Peyer's patch (tissue), 4 donors: ENCODE results near the gene CDC42BPA.

Experiments
- POLR2A ChIP-seq, 2 donors: fragments of 450-650 bp; IDR thresholded peaks; one replicate each; pipeline ENCODE4 v1.5.1; 2017; ENCODE audit warnings: antibody characterized with exemption in 2 of 2, mild to moderate bottlenecking in 2 of 2, moderate library complexity in 2 of 2
- TF ChIP-seq, protein P1 (sequence below), 6 experiments: fragments of 450-650 bp in 4 of 6; fragments of 200-600 bp in 2 of 6; sonication (generic) in 1 of 6; IDR thresholded peaks; one replicate each; pipeline ENCODE4 v1.5.1; 2017 to 2019; ENCODE audit warnings: antibody characterized with exemption in 6 of 6, mild to moderate bottlenecking in 3 of 6, moderate library complexity in 1 of 6

DNA sequence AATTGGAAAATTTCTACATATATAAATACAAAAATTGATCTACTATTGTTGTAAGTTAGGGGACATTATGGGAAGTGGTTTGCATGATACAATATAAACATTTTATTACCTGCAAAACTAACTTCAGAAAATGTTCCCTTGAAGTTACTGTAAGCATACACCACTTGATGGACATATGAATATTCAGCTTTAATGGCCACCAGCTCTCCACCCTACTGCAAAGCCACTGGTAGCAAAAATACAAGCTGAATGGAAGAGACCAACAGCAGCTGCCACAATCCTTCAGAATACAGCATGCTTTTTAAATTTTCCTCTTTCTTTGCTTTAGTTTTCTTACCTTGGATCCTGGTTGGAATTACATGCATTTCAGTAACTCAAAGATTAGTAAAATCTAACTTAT lies 308.4 kb downstream of the CDC42BPA start:
- TF ChIP-seq POLR2A (IDR thresholded peaks at IDR 0.05) = no peak
- TF ChIP-seq, protein P1, sequence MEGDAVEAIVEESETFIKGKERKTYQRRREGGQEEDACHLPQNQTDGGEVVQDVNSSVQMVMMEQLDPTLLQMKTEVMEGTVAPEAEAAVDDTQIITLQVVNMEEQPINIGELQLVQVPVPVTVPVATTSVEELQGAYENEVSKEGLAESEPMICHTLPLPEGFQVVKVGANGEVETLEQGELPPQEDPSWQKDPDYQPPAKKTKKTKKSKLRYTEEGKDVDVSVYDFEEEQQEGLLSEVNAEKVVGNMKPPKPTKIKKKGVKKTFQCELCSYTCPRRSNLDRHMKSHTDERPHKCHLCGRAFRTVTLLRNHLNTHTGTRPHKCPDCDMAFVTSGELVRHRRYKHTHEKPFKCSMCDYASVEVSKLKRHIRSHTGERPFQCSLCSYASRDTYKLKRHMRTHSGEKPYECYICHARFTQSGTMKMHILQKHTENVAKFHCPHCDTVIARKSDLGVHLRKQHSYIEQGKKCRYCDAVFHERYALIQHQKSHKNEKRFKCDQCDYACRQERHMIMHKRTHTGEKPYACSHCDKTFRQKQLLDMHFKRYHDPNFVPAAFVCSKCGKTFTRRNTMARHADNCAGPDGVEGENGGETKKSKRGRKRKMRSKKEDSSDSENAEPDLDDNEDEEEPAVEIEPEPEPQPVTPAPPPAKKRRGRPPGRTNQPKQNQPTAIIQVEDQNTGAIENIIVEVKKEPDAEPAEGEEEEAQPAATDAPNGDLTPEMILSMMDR (IDR thresholded peaks at IDR 0.05) = no peak
